WI38 (cell line): ENCODE measurements around the gene BTBD16.

Source experiments
- H3K4me3 ChIP-seq: 2 replicates; pipeline ENCODE4 v1.5.1; 2011; ENCODE audit warnings: low read depth, mild to moderate bottlenecking, control low read depth, low read length
- CTCF ChIP-seq: IDR thresholded peaks from 2 replicates; pipeline ENCODE4 v1.5.1; 2012; ENCODE audit warnings: low read depth, mild to moderate bottlenecking, control low read depth, low read length

Gene BTBD16

GRCh38 chr10:122363722-122364463 lies 92.8 kb downstream of the BTBD16 start:
- TF ChIP-seq CTCF = no peak
- no peak overlapping the region for H3K4me3 ChIP-seq

- no peak for TF ChIP-seq CTCF
- H3K4me3 ChIP-seq = no peak overlapping the region
These were observed 97.6 kb downstream of the BTBD16 start for GRCh38 chr10:122368502-122369254.

GRCh38 chr10:122373108-122373507 lies 102.0 kb downstream of the BTBD16 start:
- no peak overlapping the region; the same call in 1 of the 2 replicates for H3K4me3 ChIP-seq
- no peak for TF ChIP-seq CTCF

- peak overlapping the region; percentile 83 for H3K4me3 ChIP-seq
- TF ChIP-seq CTCF = no peak
These were observed 102.6 kb downstream of the BTBD16 start for GRCh38 chr10:122373721-122374120.

- peak within 1 kb of the TSS; percentile 83 for H3K4me3 ChIP-seq
- TF ChIP-seq CTCF = no peak
These were observed 103.3 kb downstream of the BTBD16 start, which contains the start of gene PLEKHA1 for GRCh38 chr10:122374237-122374858. TSS of gene PLEKHA1 (plus strand) at chr10:122374708. CDS start at chr10:122393201, 18,493 bp downstream.

GRCh38 chr10:122374859-122375678 lies 104.0 kb downstream of the BTBD16 start:
- TF ChIP-seq CTCF = no peak
- peak overlapping the region; percentile 83 for H3K4me3 ChIP-seq
